PC-9 (cell line): ENCODE results near the gene PAM16. TPM values are rescaled to one million over a fixed set of nuclear protein-coding genes. Genes with fewer than 3 reads are reported as not detected.
A peak's percentile ranks its signal among the peaks of the same experiment; 100 is the strongest.

ENCODE experiments used
- BruUV-seq: library from RNA; stranded (reverse); fragments of 400-500 nt; replicated peaks from 2 replicates; lab custom pipeline; 2021; lab: Mats Ljungman, UMichigan
- CTCF ChIA-PET: fragments of 300-600 bp; sonication (Branson Sonifier 250); formaldehyde crosslinking; loops from one replicate; lab custom pipeline; 2022; ENCODE audit warnings: antibody characterized with exemption; lab: Charles Lee
- POLR2A ChIA-PET: fragments of 300-600 bp; sonication (Branson Sonifier 250); formaldehyde crosslinking; loops from one replicate; lab custom pipeline; 2022; ENCODE audit warnings: antibody characterized with exemption; ENCODE audit not compliant: unreplicated experiment; lab: Charles Lee
- DNase-seq, 2 experiments: peaks; one replicate each; pipeline versions ENCODE4 v3.0.0 to v3.0.0-alpha.2; 2015 to 2022; ENCODE audit warnings: mixed read lengths in 1 of 2
- H2AFZ ChIP-seq: fragments of 200-600 bp; sonication (generic); 2 replicates; pipeline ENCODE4 v1.8.1; 2017; ENCODE audit warnings: antibody characterized with exemption
- H3F3A ChIP-seq: fragments of 200-600 bp; sonication (generic); 2 replicates; pipeline ENCODE4 v1.8.1; 2017; ENCODE audit warnings: antibody characterized with exemption, mild to moderate bottlenecking, low read depth; ENCODE audit not compliant: insufficient read depth
- H3K27ac ChIP-seq: fragments of 200-600 bp; sonication (generic); 2 replicates; pipeline ENCODE4 v1.6.1; 2016; ENCODE audit warnings: mixed run types
- H3K27me3 ChIP-seq: fragments of 200-600 bp; sonication (generic); 2 replicates; pipeline ENCODE4 v1.6.1; 2016; ENCODE audit warnings: low read depth, mixed run types; ENCODE audit not compliant: insufficient read depth
- H3K36me3 ChIP-seq: fragments of 200-600 bp; sonication (generic); 2 replicates; pipeline ENCODE4 v1.6.1; 2016; ENCODE audit warnings: low read depth, mixed run types
- H3K4me1 ChIP-seq: fragments of 200-600 bp; sonication (generic); replicated peaks from 2 replicates; pipeline ENCODE4 v1.6.1; 2016; ENCODE audit warnings: mixed run types; ENCODE audit not compliant: insufficient read depth
- H3K4me2 ChIP-seq: fragments of 200-600 bp; sonication (generic); 2 replicates; pipeline ENCODE4 v1.6.1; 2017; ENCODE audit warnings: mixed run types
- H3K4me3 ChIP-seq: fragments of 200-600 bp; sonication (generic); 2 replicates; pipeline ENCODE4 v1.6.1; 2016; ENCODE audit warnings: mixed run types
- H3K79me2 ChIP-seq: fragments of 200-600 bp; sonication (generic); 2 replicates; pipeline ENCODE4 v1.6.1; 2017; ENCODE audit warnings: low read depth, mixed run types
- H3K9me2 ChIP-seq: fragments of 200-600 bp; sonication (generic); 2 replicates; pipeline ENCODE4 v1.8.1; 2017; ENCODE audit warnings: mild to moderate bottlenecking; ENCODE audit not compliant: insufficient read depth
- H3K9me3 ChIP-seq: fragments of 200-600 bp; sonication (generic); 2 replicates; pipeline ENCODE4 v1.8.1; 2016; ENCODE audit warnings: low read depth; ENCODE audit not compliant: insufficient read depth
- H4K20me1 ChIP-seq: fragments of 200-600 bp; sonication (generic); 2 replicates; pipeline ENCODE4 v1.8.1; 2017; ENCODE audit not compliant: insufficient read depth
- CTCF ChIP-seq: fragments of 200-600 bp; sonication (generic); conservative IDR thresholded peaks from 2 replicates; pipeline ENCODE4 v1.6.1; 2017; ENCODE audit warnings: mixed run types, antibody characterized with exemption, mild to moderate bottlenecking, moderate library complexity
- EZH2 ChIP-seq: fragments of 200-600 bp; sonication (generic); IDR thresholded peaks from 2 replicates; pipeline ENCODE4 v1.8.0; 2017; ENCODE audit warnings: antibody characterized with exemption, low read depth
- intact Hi-C: fragments of 100-400 bp; cut with micrococcal nuclease; formaldehyde crosslinking; loops from one replicate; pipeline ENCODE4 v1.10.0; 2022; ENCODE audit not compliant: unreplicated experiment
- total RNA-seq: library from RNA; stranded (reverse); gene quantifications from 2 replicates; pipeline ENCODE4 v1.2.3, GENCODE V29; 2021

PAM16 gene
- total RNA-seq, 1 experiment from 2014 or later = 95.9 TPM

DNA sequence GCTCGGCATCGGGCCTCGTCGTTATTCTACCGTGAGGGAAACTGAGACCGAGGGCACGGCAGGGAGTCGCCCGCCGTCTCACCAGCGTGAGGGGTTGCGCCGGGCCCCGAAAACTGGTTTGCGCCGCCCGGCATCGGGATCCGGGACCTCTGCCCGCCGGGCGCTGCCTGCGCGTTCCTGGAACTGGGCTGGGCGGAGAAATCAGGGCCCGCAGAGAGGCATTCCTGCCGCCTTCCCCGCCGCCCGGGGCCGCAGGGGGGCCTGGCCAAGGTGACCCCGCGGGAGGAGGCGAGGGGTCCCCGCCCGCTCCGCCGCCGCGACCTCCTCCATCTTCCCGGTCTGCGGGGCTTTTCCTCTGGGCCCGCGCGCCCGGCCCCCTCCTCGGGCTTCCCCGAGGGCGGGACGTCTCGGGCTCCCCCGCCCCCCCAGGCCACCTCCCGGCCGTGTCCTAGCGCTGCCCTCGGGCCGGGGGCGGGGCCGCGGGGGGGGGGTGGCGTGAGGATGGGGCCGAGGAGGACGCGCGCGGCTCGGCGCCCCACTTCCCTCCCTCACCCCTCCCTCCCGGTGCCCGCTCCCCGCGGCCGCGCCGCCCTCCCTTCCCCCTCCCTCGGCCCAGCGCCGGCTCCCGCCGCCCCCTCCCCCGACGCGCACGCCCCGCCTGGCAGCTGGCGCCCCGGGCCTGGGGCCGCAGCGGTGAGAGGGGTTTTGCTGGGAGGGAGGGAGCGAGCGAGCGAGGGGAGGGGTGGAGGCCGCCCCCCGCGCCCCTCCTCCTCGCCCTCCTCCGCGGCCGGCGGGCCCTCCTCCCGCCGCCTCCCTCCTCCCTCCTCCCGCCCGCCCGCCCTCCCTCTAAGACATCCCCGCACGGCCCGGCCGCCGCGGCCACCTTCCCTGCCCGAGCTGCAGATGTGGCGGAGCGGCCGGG, 35.7 kb downstream of the PAM16 start, which contains the start of gene GLIS2:
Gene GLIS2, plus strand, starts transcription at position 882 of the 922 bp plus-strand sequence. CDS start 16,214 bp downstream, outside the sequence.
- H3K27me3 ChIP-seq = no peaks in the 10 kb centered on the region
- H3K4me3 ChIP-seq = peak within 1 kb of the TSS; percentile 78
- BruUV-seq = no TSS peak
- intact Hi-C loops = loop anchor here (5.0 kb wide), 1 partner anchor 43 kb away; the partner anchor contains the start of gene TFAP4
- no peaks in the 10 kb centered on the region for H3K9me3 ChIP-seq
- H3K4me2 ChIP-seq = peak within 1 kb of the TSS; percentile 98
- H2AFZ ChIP-seq = peak within 1 kb of the TSS; percentile 86
- no peaks in the 10 kb centered on the region for H3K9me2 ChIP-seq
- POLR2A ChIA-PET = interaction anchor here (0.6 kb wide), 2 partner anchors 21 to 77 kb away, joined by 6 to 14 read pairs; no protein-coding TSS in a partner anchor
- peaks cover 23% of the 10 kb centered on the region for H3K79me2 ChIP-seq
- no peaks in the 10 kb centered on the region for H3K36me3 ChIP-seq
- H4K20me1 ChIP-seq = peaks cover 19% of the 10 kb centered on the region
- peak in 1 of 2 experiments; percentile 85 for DNase-seq
- TF ChIP-seq EZH2 = no peak
- no peak for TF ChIP-seq CTCF
- peaks cover 33% of the 10 kb centered on the region for H3F3A ChIP-seq
- H3K27ac ChIP-seq = no peak within 1 kb of the TSS
- CTCF ChIA-PET = interaction anchor here (0.6 to 1.0 kb wide), 4 partner anchors 16 to 668 kb away, joined by 4 to 21 read pairs (median 4); no protein-coding TSS in a partner anchor
- peaks cover 20% of the 10 kb centered on the region for H3K4me1 ChIP-seq

- peaks cover 26% of the 10 kb centered on the region for H3K4me1 ChIP-seq
- BruUV-seq = TSS peak; percentile 73
These were observed 36.5 kb downstream of the PAM16 start for GRCh38 chr16:4314532-4315185.

More at GRCh38 chr16:4314532-4315185, 36.5 kb downstream of the PAM16 start:
- peak overlapping the region; percentile 60 for H3K4me3 ChIP-seq
- H3F3A ChIP-seq = peaks cover 40% of the 10 kb centered on the region
- H4K20me1 ChIP-seq = peaks cover 19% of the 10 kb centered on the region
- ChIA-PET POLR2A (no interaction called here), CTCF (interaction anchor here (0.6 kb wide), 2 partner anchors 78 to 310 kb away, joined by 4 to 6 read pairs; no protein-coding TSS in a partner anchor)
- no peaks in the 10 kb centered on the region for H3K27me3 ChIP-seq
- no peak for DNase-seq
- H3K27ac ChIP-seq = no peak overlapping the region
- TF ChIP-seq CTCF = no peak
- TF ChIP-seq EZH2 = no peak
- no peaks in the 10 kb centered on the region for H3K36me3 ChIP-seq
- H3K9me3 ChIP-seq = no peaks in the 10 kb centered on the region
- no peaks in the 10 kb centered on the region for H3K9me2 ChIP-seq
- H2AFZ ChIP-seq = peak overlapping the region; percentile 70
- intact Hi-C loops = loop anchor here (5.0 kb wide), 1 partner anchor 42 kb away; the partner anchor contains the start of gene TFAP4
- H3K4me2 ChIP-seq = peak overlapping the region; percentile 87
- H3K79me2 ChIP-seq = peaks cover 22% of the 10 kb centered on the region
